HG03439 (cell line): Measurements from ENCODE around the gene BMPER.

ENCODE experiments used
- ATAC-seq: cut with Tn5 transposase; IDR thresholded peaks from one replicate; pipeline ENCODE4 v1.9.1; 2021; ENCODE audit warnings: mild to moderate bottlenecking, moderate library complexity; ENCODE audit not compliant: unreplicated experiment

BMPER gene

GRCh38 chr7:34131371-34131770 lies 226.0 kb downstream of the BMPER start:
- no peak for ATAC-seq

GRCh38 chr7:34133356-34133982 lies 228.1 kb downstream of the BMPER start:
- ATAC-seq, result no peak

- no peak for ATAC-seq
These were observed 228.8 kb downstream of the BMPER start for GRCh38 chr7:34133983-34134782.

- no peak for ATAC-seq
These were observed 230.6 kb downstream of the BMPER start for GRCh38 chr7:34135924-34136323.

- ATAC-seq, result no peak
These were observed 231.4 kb downstream of the BMPER start for GRCh38 chr7:34136698-34137097.

GRCh38 chr7:34137176-34137575 lies 231.8 kb downstream of the BMPER start:
- no peak for ATAC-seq

- no peak for ATAC-seq
These were observed 233.1 kb downstream of the BMPER start for GRCh38 chr7:34138483-34138882.

GRCh38 chr7:34139086-34139485 lies 233.7 kb downstream of the BMPER start:
- no peak for ATAC-seq

GRCh38 chr7:34140066-34140465 lies 234.7 kb downstream of the BMPER start:
- ATAC-seq, result no peak

GRCh38 chr7:34143402-34143801 lies 238.1 kb downstream of the BMPER start:
- ATAC-seq, result no peak

- no peak for ATAC-seq
These were observed 240.3 kb downstream of the BMPER start for GRCh38 chr7:34145603-34146002.

GRCh38 chr7:34153656-34154270 lies 248.4 kb downstream of the BMPER start:
- no peak for ATAC-seq

GRCh38 chr7:34155220-34155908 lies 250.0 kb downstream of the BMPER start:
- no peak for ATAC-seq

GRCh38 chr7:34156336-34156735 lies 251.0 kb downstream of the BMPER start:
- no peak for ATAC-seq

GRCh38 chr7:34157137-34157536 lies 251.8 kb downstream of the BMPER start:
- no peak for ATAC-seq

GRCh38 chr7:34158368-34159153 lies 253.2 kb downstream of the BMPER start:
- no peak for ATAC-seq

GRCh38 chr7:34160261-34160752 lies 255.0 kb downstream of the BMPER start:
- ATAC-seq, result no peak

GRCh38 chr7:34162027-34162565 lies 256.8 kb downstream of the BMPER start:
- no peak for ATAC-seq

- ATAC-seq, result no peak
These were observed 257.3 kb downstream of the BMPER start for GRCh38 chr7:34162677-34163076.

GRCh38 chr7:34163956-34164355 lies 258.6 kb downstream of the BMPER start:
- ATAC-seq, result no peak
